Measurements from ENCODE around the gene C1orf53. TPM values are rescaled to one million over a fixed set of nuclear protein-coding genes. Genes with fewer than 3 reads are reported as not detected.

The C1orf53 gene
- total RNA-seq, 3 donors from 2014 or later (not counting 1 experiment from before 2014, with no cell fraction given): not detected

DNA sequence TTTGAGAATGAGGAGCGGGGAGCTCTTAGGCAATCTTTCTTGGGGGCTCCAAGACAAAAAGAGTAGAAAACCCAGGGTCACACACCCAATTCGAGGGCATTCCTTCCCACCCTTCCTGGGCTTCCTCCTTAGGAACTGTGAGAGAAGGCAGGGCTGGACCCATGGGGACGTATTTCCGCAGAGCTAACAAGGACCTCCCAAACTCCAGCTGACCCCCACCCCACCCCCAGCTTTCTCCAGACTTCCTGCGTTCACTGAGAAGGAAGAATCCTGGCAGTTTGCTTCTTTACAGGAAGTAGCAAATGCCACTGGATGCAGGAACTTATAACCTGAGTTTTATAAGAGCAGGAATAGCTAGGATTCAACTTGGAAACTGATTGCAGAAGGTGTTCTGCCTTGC is 12.1 kb downstream of the C1orf53 start:
- TF ChIP-seq, protein P1, sequence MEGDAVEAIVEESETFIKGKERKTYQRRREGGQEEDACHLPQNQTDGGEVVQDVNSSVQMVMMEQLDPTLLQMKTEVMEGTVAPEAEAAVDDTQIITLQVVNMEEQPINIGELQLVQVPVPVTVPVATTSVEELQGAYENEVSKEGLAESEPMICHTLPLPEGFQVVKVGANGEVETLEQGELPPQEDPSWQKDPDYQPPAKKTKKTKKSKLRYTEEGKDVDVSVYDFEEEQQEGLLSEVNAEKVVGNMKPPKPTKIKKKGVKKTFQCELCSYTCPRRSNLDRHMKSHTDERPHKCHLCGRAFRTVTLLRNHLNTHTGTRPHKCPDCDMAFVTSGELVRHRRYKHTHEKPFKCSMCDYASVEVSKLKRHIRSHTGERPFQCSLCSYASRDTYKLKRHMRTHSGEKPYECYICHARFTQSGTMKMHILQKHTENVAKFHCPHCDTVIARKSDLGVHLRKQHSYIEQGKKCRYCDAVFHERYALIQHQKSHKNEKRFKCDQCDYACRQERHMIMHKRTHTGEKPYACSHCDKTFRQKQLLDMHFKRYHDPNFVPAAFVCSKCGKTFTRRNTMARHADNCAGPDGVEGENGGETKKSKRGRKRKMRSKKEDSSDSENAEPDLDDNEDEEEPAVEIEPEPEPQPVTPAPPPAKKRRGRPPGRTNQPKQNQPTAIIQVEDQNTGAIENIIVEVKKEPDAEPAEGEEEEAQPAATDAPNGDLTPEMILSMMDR (IDR thresholded peaks at IDR 0.05): no peak

DNA sequence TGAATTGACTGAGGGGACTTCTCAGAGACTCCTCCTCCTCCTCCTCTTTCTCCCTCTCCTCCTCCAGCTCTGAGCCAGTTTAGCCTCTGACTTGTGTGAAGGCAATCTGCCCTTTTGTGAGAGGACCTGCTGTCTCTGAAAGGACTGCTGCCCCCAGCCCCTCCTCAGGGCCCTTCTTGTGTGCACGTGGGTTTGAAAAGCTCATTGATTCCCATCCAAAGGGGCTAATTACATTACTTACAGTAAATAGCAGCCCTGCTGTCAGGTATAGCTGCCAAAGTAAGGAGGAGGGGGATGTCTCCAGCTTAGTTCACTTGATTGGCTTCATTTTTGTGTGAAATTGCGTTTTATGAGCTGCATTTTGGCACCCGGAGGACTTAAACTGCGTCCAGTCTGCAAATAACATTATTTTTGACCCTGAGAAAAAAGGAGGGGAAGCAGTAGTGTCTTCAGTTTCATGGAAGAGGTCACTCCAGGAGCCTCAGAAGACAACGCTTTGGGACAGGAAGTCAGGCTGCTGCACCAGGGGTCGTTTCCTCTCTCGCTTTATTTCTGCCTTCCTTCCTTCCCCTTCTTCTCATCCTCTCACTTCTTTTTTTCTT is 12.9 kb downstream of the C1orf53 start:
- ATAC-seq (no peak), DNase-seq (no peak)
- Histone ChIP-seq H3K27ac (ENCODE audit: low read length) (no peak overlapping the region), H3K4me3 (ENCODE audit: low read length) (no peak overlapping the region), H3K9me3 (ENCODE audit: control insufficient read depth, insufficient read depth, low read length) (no peaks in the 10 kb centered on the region), H3K27me3 (ENCODE audit: control insufficient read depth, insufficient read depth, low read length) (peaks cover 96% of the 10 kb centered on the region), H3K36me3 (ENCODE audit: control insufficient read depth, insufficient read depth, low read length) (no peaks in the 10 kb centered on the region), H3K4me1 (ENCODE audit: control insufficient read depth, insufficient read depth, low read length) (peaks cover 80% of the 10 kb centered on the region)
- WGBS (ENCODE audit: insufficient coverage): 6% methylated on average over 7 of the region's 7 CpGs
- no peaks in the 10 kb centered on the region for H3K36me3 Mint-ChIP-seq
- intact Hi-C loops (cut with micrococcal nuclease): loop anchor here (10.0 kb wide), 1 partner anchor 239 kb away; the partner anchor contains the start of gene NEK7
- TF ChIP-seq, protein P1 (IDR thresholded peaks at IDR 0.05): no peak
- H3K27me3 Mint-ChIP-seq (ENCODE audit: low read depth in 2 of 2): peaks cover 87 to 92% of the 10 kb centered on the region in 2 donors
- H3K27ac Mint-ChIP-seq: no peak overlapping the region
- H3K4me3 Mint-ChIP-seq: peak overlapping the region; percentile 63
- no peaks in the 10 kb centered on the region for H3K9me3 Mint-ChIP-seq
- H3K4me1 Mint-ChIP-seq: peaks cover 69 to 80% of the 10 kb centered on the region in 2 donors

More for the DNA sequence above, 12.1 kb downstream of the C1orf53 start:
- peaks cover 86 to 92% of the 10 kb centered on the region in 2 donors for H3K27me3 Mint-ChIP-seq (ENCODE audit: low read depth in 2 of 2)
- peak overlapping the region; percentile 17 for H3K4me3 Mint-ChIP-seq
- no peak overlapping the region for H3K27ac Mint-ChIP-seq
- DNase-seq (no peak), ATAC-seq (no peak)
- intact Hi-C loops (cut with micrococcal nuclease): loop anchor here (10.0 kb wide), 1 partner anchor 240 kb away; the partner anchor contains the start of gene NEK7
- H3K36me3 ChIP-seq (ENCODE audit: control insufficient read depth, insufficient read depth, low read length): no peaks in the 10 kb centered on the region
- H3K27ac ChIP-seq (ENCODE audit: low read length): no peak overlapping the region
- H3K36me3 Mint-ChIP-seq: no peaks in the 10 kb centered on the region
- H3K4me3 ChIP-seq (ENCODE audit: low read length): no peak overlapping the region
- H3K9me3 Mint-ChIP-seq: no peaks in the 10 kb centered on the region
- H3K27me3 ChIP-seq (ENCODE audit: control insufficient read depth, insufficient read depth, low read length): peaks cover 96% of the 10 kb centered on the region
- H3K9me3 ChIP-seq (ENCODE audit: control insufficient read depth, insufficient read depth, low read length): no peaks in the 10 kb centered on the region
- peaks cover 76% of the 10 kb centered on the region for H3K4me1 ChIP-seq (ENCODE audit: control insufficient read depth, insufficient read depth, low read length)
- peaks cover 63 to 79% of the 10 kb centered on the region in 2 donors for H3K4me1 Mint-ChIP-seq
- WGBS (ENCODE audit: insufficient coverage): 18% methylated on average over 5 of the region's 5 CpGs

DNA sequence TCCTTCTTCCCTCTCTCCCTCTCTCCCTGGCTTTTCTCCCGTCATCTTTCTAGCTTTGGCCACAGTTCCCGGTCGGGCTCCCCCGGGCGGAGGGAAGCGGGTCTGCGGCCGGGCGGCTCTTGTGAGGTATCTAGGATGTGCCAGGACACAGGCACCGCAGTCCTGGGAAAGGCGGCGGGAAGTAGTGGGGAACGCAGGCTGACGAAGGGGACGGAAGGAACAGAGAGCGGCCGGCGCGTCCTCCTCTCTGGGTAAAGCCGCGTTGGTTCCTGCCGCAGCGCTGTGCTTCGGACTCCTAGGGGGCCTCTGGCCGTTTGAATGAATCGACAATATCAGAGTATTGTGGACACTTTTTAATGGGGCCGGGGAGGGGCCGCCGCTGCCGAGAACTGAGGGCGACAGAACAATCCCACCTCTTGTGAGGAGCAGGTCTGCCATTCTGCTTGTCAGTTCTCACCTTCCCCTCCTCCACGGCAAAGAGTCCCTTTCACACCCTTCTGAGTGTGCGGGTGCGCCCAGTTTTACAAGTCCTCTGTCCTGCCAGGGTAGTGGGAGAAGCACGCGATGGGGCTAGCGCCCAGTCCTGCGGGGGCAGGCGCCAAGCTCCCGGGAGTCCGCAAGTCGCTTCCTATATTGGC is 13.6 kb downstream of the C1orf53 start:
- H3K4me3 ChIP-seq (ENCODE audit: low read length): no peak overlapping the region
- intact Hi-C loops (cut with micrococcal nuclease): loop anchor here (10.0 kb wide), 1 partner anchor 239 kb away; the partner anchor contains the start of gene NEK7

More for the DNA sequence above, 13.6 kb downstream of the C1orf53 start:
- peak in 1 of 3 donors; percentile 24 for ATAC-seq
- Mint-ChIP-seq H3K4me1 (peaks cover 70 to 80% of the 10 kb centered on the region in 2 donors), H3K36me3 (no peaks in the 10 kb centered on the region), H3K4me3 (peak overlapping the region; percentile 63), H3K27ac (no peak overlapping the region), H3K27me3 (ENCODE audit: low read depth in 2 of 2) (peaks cover 89 to 93% of the 10 kb centered on the region in 2 donors), H3K9me3 (no peaks in the 10 kb centered on the region)
- WGBS (ENCODE audit: insufficient coverage): 3% methylated on average over 42 of the region's 42 CpGs
- Histone ChIP-seq H3K27ac (ENCODE audit: low read length) (no peak overlapping the region), H3K4me1 (ENCODE audit: control insufficient read depth, insufficient read depth, low read length) (peaks cover 78% of the 10 kb centered on the region), H3K9me3 (ENCODE audit: control insufficient read depth, insufficient read depth, low read length) (no peaks in the 10 kb centered on the region), H3K36me3 (ENCODE audit: control insufficient read depth, insufficient read depth, low read length) (no peaks in the 10 kb centered on the region), H3K27me3 (ENCODE audit: control insufficient read depth, insufficient read depth, low read length) (peaks cover 96% of the 10 kb centered on the region)
- TF ChIP-seq, protein P1 (IDR thresholded peaks at IDR 0.05): no peak
- peak in 1 of 2 donors; percentile 32 for DNase-seq

Data from natural killer cell (primary cell).